A549 (cell line): ENCODE results near the gene C1orf50.

Source experiments
- HDAC2 ChIP-seq: fragments of 200-600 bp; sonication (generic); IDR thresholded peaks from 2 replicates; pipeline ENCODE4 v1.6.1; 2016
- JUNB ChIP-seq: fragments of >200 bp; sonication (Bioruptor Twin); formaldehyde crosslinking; IDR thresholded peaks from 2 replicates; pipeline ENCODE4 v1.6.1; 2016
- MAZ ChIP-seq: fragments of 150-350 bp; IDR thresholded peaks from 2 replicates; pipeline ENCODE4 v1.6.1; 2014; ENCODE audit warnings: antibody characterized with exemption, low read depth, low read length, borderline replicate concordance
- NFE2L2 ChIP-seq: fragments of 150-350 bp; conservative IDR thresholded peaks from 2 replicates; pipeline ENCODE4 v1.6.1; 2014; ENCODE audit warnings: low read length
- POLR2A ChIP-seq: IDR thresholded peaks from 2 replicates; pipeline ENCODE4 v1.6.1; 2012; ENCODE audit warnings: mild to moderate bottlenecking, low read length
- SMC3 ChIP-seq: fragments of >200 bp; sonication (Bioruptor Twin); formaldehyde crosslinking; IDR thresholded peaks from 3 replicates; pipeline ENCODE4 v1.6.1; 2018; ENCODE audit warnings: inconsistent platforms
- TF ChIP-seq, protein P1 (sequence below): fragments of >200 bp; sonication (Bioruptor Twin); formaldehyde crosslinking; IDR thresholded peaks from 3 replicates; pipeline ENCODE4 v1.5.1; 2016
- TF ChIP-seq, protein P2 (sequence below): IDR thresholded peaks from 2 replicates; pipeline ENCODE4 v1.6.1; 2012

DNA sequence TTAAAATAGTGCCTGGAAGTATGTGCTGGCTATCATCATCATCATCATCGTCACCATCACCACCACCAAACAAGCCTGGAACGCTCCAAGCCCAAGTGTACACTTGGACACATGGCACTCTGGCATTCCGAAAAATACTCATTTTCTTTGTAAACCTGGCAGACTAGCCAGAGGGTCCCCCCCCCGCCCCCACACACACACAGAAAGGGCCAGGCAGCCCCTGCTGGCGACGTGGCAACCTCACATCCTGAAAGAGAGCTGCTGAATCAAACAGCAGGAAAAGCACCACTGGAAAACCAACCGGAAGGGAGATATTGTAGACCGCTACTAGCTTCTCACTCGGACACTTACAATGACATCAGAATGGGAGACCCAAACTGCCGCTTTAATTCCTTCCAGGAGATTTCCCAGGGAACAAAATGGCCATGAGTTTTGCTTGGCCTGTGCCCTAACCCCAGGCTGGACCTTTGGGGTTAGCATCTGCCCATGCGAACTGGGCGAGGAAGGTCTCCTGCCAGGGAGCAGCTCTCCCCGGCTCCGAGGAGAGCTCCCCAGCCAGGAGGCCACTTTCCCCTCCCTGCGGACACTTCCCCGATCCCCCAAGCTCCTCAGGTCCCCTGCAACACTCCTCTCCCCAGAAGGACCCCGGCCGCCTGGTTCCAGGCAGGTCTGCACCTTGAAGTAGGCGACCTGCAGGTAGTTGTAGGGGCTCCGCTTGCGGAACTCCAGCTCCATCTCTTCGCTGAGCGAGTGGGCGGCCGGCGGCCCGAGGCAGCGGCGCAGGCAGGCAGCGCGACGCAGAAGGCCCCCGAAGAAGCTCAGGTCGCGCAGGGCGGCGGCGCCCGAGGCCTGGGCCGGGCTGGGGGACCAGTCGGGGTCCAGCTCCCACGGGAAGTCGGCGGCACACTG is 963 bp upstream of the C1orf50 start:
- TF ChIP-seq HDAC2 (no peak), MAZ (no peak), JUNB (no peak), POLR2A (no peak), SMC3 (no peak), NFE2L2 (no peak)
- TF ChIP-seq, protein P1, sequence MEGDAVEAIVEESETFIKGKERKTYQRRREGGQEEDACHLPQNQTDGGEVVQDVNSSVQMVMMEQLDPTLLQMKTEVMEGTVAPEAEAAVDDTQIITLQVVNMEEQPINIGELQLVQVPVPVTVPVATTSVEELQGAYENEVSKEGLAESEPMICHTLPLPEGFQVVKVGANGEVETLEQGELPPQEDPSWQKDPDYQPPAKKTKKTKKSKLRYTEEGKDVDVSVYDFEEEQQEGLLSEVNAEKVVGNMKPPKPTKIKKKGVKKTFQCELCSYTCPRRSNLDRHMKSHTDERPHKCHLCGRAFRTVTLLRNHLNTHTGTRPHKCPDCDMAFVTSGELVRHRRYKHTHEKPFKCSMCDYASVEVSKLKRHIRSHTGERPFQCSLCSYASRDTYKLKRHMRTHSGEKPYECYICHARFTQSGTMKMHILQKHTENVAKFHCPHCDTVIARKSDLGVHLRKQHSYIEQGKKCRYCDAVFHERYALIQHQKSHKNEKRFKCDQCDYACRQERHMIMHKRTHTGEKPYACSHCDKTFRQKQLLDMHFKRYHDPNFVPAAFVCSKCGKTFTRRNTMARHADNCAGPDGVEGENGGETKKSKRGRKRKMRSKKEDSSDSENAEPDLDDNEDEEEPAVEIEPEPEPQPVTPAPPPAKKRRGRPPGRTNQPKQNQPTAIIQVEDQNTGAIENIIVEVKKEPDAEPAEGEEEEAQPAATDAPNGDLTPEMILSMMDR = peak; percentile 21; the same call in 2 of the 3 replicates
- TF ChIP-seq, protein P2, sequence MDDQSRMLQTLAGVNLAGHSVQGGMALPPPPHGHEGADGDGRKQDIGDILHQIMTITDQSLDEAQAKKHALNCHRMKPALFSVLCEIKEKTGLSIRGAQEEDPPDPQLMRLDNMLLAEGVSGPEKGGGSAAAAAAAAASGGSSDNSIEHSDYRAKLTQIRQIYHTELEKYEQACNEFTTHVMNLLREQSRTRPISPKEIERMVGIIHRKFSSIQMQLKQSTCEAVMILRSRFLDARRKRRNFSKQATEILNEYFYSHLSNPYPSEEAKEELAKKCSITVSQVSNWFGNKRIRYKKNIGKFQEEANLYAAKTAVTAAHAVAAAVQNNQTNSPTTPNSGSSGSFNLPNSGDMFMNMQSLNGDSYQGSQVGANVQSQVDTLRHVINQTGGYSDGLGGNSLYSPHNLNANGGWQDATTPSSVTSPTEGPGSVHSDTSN = no peak
